ENCODE measurements around the gene TPM3.
"Not testable (repeated sequence)": the region's sequence is repeated elsewhere in the genome, so short reads cannot be mapped to it uniquely, and the experiment has no call there.

Gene TPM3

DNA sequence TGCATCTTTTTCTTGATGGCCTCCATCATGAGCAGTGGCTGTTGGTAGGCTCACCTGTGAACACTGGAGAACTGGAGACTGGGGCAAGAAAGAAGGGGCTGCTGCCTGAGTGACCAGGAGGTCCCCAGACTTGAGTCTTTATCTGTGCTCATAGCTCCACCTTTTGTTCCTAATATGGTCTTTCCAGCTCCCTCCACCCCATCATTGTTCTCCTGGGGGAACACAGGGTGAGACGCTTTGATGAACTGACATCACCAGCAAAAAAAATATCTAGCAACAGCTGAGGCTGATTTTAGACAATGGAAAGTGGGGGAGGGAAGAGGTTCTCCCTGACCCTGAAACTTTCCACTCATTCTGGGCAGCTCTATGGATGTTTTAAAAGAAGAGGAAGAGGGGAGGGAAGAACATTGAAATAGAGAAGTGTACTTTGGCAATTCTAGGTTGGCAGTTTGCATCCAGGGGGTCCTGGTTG lies at the start of gene TPM3:
Gene TPM3, minus strand, starts transcription at position 111 of the 472 bp plus-strand sequence. Its CDS starts 82 bp downstream, at position 29.
- no peak for DNase-seq

DNA sequence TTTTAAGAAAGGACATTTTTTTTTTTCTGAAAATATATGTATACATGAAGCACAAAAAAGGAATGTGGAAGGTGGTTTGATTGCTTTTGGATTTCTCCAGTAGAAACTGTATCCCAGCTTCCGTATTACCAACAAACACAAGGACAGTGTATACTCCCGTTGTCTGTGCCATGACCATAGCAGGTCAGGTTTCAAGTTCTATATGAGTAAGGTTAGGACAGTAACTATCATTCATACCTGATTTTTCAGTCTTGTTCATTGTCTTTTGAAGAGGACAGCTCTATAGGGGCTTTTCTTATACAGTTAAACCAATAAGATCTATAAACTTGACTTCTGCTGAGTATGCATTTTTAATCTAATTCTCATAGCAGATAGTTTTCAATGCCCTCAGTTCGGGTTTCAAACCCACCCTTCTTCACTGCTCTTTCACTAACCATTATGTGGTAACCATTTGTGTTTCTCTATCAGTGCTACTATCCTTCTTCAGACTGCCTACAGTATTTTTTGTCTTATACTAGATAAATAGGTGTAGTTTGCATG lies 48.5 kb upstream of the TPM3 start:
- no peak for DNase-seq

DNA sequence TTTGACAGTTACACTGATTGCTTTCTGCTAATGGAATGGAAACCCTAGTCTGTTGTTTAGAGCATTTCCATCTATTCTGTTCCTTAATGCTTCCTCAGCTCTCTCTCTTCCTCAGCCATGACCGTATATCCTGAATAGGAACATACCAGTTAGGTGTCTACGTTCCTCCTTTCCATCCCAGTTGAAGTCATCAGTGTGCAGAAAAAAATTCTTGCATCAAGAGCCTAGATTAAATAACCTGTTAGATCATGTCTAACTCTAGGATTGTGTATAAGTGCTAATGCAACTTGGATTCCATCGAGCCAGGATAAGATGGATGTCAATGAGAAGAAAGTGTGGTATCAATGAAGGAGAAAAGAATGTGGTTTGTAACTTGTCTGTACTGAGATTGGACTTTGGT lies 47.6 kb upstream of the TPM3 start:
- no peak for DNase-seq

DNA sequence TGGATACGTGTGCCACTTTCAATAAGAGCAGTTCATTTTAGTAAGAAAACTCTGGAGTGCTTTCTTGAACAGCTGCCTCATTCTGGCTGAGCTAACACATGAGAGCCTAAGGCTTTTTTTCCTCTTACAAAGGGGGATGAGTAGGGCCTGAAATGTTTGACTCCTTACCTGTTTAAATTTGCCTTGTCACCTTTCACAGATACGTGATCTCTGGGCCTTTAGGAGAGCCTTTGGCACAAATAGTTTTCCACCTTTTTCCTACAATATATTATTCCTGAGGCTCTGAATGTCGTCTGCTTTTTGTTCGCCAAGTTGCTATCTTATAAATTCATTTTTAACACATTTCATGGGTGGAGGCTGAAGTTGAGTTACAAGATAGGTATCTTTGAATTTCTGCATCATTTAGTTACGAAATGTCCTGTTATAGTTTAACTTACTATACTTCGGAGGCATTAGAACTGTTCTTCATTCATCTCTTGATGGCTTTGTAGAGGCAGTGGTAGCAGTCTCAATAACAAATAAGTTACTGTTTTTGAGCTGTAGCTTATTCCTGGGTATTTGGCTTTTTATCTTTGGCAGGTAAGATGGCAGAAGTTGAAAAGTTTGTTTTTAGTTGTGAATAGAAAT lies 46.1 kb upstream of the TPM3 start:
- DNase-seq = no peak

DNA sequence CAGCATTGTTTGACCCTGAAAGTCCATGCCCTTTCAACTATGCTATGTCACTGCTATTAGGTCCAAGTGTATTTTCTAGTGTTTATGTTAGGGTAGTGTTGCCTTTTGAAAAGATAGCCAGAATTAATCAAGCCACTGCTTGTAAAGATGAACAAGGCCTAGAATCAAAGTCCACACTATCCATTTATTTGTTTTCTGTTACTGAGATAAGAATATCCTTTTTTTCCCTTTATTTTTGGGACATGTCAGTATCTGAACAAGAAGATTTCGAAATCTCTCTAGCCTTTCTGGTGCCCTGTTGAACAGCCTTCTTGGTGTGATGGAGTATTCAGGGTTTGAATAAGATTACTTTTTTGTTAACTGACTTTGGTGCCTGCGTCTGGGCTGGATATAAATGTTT lies 45.5 kb upstream of the TPM3 start:
- no peak for DNase-seq

DNA sequence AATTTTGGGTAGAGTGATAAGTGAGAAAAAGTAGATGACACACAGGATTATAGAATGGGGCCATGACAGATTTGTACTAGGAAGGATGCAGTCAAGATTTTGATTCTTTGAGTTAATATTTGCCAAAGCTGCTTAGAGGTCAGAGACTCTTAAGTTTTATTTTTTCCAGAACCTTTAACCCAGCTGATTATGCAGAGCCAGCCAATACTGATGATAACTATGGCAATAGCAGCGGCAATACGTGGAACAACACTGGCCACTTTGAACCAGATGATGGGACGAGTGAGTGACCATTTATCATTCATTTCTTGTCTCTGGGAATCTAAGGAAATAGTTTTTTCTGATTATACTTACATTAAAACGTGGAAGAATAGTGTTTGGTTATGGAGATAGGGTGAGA lies 45.0 kb upstream of the TPM3 start:
- no peak for DNase-seq

DNA sequence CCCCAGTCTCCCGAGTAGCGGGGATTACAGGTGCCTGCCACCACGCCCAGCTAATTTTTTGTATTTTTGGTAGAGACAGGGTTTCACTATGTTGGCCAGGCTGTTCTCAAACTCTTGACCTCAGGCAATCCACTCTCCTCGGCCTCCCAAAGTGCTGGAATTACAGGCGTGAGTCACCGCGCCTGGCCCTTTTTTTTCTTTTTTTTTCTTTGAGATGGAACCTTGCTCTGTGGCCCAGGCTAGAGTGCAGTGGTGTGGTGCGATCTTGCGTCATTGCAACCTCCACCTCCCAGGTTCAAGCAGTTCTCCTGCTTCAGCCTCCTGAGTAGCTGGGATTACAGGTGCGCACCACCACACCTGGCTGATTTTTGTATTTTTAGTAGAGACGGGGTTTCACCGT lies 41.2 kb upstream of the TPM3 start:
- DNase-seq = not testable (repeated sequence)

DNA sequence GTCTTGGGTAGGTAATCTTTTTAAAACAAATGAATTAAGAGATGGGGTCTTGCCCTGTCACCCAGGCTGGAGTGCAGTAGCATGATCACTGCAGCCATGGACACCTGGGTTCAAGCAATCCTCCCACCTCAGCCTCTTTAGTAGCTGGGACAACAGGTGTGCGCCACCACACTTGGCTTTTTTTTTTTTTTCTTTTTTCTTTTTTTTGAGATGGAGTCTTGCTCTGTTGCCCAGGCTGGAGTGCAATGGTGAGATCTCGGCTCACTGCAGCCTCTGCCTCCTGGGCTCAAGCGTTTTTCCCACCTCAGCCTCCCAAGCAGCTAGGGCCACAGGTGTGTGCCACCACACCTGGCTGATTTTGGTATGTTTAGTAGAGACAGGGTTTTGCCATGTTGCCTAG lies 39.2 kb upstream of the TPM3 start:
- DNase-seq = not testable (repeated sequence)

DNA sequence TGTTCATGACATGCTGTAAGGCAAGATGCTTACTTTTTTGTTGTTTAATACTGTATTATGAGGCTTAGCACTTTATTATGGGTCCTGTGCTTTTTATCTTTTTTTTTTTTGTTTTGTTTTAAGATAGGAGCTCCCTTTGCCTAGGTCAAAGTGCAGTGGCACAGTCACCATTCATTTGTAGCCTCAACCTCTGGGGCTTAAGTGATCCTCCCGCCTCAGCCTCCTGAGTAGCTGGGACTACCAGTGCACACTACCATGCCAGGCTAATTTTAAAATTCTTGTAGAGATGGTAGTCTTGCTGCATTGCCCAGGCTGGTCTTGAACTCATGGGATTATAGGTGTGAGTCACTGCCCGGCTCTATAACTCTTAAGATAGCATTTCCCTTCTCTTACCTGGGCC lies 33.5 kb upstream of the TPM3 start:
- DNase-seq = no peak

DNA sequence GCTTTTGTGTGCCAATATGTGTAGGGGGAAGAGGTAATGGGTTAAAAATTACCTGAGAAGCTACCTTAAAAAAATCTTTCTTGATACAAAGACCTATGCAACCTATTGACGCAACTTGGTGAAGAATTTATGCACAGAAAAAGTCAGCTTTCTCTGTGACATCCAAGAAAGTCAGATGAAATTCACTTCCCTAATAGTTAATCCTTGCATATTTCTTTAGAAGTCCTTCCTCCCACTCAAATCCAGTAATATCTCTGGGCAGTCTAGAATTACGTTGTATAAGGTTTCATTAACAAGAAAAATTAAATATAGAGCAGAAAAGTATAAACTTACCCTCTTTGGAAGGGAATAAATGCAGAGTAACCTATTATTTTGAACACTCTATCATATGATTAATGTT lies 31.7 kb upstream of the TPM3 start:
- no peak for DNase-seq

DNA sequence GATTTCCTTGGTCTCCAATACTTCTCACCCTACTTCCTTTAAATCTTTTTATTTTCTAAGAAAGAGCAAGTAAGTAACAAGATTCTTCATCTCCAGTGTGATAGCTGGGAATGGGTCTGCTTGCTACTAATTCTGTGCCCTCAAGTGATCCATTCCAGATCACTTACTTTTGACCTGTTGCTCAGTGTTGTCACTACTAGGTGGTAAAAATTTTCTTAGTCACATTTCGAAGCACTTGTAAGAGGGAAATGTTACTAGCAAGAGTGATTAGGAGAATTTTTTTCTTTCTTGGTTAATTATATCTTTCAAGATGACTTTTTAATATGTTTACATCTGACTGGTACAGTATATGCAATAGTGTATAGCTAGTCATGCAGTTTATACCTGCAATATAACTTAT lies 31.0 kb upstream of the TPM3 start:
- DNase-seq = no peak

DNA sequence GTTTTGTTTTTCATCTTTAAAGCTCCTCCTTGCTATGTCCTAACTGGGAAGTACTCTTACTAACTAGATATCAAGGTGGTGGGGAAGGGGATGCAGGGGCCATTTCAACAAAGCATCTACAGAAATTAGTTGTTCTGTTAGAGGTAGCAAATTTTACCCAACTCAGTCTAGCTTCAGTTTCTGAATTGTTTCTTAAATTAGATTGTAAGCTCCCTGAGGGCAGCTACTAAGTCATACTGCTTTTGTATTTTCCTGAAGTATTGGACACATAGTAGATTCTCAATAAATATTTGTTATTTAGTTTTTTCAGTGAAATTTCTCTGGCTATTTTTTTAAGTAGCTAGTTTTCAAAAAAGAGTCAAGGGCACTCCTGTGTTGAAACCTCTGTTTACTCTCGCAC lies 30.6 kb upstream of the TPM3 start:
- no peak for DNase-seq

DNA sequence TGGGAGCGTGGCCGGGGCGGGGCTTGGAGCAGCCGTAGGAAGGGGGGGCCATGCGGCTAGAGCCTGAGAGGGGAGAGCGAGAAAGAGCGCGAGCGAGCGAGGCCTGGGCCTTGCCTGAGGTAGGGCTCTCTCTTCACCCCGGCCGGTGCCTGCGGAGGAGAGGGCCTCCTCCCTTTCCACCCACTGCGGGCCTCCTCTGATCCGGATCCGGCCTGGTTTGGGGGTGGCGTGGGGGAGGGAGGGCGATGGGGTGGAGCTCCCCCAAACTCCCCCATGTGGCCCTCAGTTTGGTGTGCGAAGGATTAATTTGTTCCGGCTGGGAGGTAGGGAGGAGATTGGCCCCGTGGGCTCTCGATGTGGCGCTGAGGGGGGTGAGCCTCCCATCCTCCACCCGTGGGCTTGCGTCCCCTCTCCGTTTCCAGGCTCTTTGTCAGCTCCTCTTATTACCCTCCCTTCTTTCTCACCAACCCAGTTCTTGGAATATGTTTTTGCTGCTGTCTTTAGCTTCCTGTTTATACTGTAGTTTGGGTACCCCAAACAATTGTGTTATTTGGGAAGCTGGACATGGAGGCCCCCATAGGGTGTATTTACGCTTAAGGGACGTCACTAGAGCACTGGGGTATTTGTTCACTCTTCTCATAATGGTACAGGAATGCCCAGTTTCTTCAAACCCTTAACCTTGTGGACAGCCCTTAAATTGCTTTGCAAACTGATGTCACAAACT lies 29.5 kb upstream of the TPM3 start:
- DNase-seq = peak; percentile 74

DNA sequence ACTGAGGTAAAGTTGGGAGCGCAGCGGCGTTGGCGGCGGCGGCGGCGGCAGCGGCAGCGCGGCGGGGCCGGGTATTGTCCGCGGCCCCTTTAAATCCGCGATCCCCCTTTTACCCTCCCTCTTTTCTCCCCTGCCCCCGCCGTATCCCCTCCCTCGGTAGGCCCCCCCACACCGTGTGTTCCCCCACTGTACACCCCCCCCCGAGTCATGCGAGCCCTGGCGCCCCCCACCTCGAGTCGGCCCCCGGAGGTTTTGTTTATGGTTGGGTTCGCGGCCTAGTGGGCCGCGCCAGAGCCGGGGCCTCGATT lies 29.0 kb upstream of the TPM3 start:
- no peak for DNase-seq

DNA sequence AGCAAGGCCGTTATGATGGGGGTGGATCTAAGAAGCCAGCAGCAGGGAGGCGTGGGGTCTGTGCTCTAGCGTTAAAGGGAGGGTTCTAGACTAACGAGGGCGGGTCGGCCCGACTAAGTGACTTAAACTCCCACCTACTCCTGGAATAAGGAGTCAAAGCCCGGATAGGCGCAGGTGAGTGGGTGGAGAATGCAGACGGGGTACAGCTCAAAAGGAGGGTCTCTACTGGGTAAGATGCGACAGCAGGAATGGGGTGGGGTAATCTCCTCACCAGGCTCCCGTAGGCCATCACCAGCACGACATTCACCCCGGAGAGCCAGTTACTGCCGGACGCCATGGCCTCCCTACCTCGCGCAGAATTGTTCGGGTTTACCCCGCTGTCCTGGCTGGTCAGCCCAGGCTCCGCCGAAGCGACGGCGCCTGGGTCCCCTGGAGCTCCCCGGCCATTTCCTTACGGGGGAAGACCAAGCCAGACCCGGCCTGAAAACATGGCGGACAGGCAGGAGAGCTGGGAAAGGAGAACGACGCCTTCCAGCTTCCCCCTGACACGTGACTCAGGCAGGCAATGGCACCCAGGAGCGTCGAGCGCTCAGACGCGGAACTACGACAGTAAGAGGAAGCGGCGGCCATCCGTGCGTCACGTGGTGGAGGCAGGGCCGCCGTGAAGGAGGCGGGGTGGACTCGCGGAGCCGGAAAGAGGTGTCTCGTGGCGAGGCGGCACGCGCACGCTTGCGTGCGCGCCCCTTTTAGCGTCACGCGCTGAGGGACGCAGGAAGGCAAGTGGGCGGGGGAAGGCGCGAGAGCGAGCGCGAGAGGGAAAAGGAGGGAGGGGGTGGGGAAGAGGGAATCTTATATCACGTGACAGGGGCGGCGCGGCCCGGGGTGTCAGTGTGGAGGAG lies 28.4 kb upstream of the TPM3 start, which contains the start of gene UBAP2L:
Gene UBAP2L, plus strand, starts transcription at position 885 of the 899 bp plus-strand sequence. CDS start 4,169 bp downstream, outside the sequence.
- DNase-seq = peak; percentile 100

DNA sequence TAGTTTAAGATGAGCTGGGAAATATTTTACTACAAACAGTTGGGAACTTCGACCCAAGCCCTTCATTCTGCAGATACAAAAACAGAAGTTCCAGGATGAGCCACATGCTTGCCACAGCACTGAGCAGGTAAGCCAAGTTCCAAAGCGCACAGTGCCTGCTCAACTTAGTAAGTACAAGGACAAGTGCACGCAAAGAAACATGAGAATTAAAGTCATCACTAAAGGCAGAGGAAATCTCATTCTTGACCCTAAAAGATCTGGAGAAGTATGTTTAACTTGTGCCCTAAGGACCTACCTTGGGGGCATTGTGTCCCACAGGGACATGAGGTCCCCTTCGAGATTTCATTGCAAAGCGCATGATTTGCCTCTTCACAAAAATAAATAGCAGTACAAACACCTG lies 27.6 kb upstream of the TPM3 start:
- peak; percentile 45 for DNase-seq

DNA sequence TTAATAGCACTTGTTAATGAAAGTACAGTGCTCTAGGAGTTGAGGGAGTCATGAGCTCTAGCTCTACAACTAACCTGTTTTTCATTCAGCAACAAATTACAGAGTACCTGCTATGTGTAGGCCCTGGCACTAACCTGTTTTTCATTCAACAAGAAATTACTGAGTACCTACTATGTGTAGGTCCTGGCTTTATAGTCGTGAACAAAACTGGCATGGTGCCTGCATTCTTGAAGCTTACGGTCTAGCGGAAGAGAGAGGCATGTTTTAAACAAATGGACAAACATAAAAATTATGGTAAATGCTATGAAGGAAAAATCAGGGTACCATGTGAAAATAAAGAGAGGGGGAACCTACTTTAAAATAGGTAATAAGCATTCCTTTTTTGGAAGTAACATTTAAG lies 26.6 kb upstream of the TPM3 start:
- DNase-seq = no peak

DNA sequence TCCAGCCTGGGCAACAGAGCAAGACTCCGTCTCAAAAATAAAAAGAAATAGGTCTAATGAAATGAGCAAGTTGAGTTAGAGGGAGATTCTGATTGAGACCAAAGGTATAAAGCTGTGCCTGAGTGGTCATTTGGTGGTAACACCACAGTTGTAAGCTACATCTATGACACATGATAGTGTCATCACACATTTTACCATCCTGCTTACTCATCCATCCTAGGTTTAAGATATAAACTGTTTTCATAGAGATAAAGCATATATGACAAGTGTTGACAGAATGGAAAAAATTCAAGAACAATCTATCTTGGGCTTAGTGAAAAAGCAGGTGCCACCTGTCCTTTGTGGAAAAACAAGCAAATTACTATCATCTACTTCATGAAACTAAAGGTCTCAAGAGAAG lies 21.4 kb upstream of the TPM3 start:
- no peak for DNase-seq

DNA sequence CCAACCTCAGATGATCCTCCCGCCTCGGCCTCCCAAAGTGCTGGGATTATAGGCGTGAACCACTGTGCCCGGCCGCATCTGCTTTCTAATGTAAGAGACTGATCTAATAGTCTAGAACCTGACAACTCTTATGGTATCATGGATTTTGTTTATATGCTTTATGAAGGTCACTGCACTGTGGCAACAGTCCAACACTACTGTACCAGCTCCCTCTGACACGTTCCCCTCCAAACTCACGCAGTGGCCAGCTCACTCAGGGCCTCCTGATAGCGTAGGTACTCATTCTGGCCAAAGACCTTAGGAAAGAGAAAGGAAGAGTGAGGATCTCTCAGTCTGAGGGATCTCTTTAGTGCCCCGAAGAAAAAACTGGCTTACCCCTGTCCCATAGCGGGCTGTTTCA lies 20.2 kb upstream of the TPM3 start:
- DNase-seq = no peak

DNA sequence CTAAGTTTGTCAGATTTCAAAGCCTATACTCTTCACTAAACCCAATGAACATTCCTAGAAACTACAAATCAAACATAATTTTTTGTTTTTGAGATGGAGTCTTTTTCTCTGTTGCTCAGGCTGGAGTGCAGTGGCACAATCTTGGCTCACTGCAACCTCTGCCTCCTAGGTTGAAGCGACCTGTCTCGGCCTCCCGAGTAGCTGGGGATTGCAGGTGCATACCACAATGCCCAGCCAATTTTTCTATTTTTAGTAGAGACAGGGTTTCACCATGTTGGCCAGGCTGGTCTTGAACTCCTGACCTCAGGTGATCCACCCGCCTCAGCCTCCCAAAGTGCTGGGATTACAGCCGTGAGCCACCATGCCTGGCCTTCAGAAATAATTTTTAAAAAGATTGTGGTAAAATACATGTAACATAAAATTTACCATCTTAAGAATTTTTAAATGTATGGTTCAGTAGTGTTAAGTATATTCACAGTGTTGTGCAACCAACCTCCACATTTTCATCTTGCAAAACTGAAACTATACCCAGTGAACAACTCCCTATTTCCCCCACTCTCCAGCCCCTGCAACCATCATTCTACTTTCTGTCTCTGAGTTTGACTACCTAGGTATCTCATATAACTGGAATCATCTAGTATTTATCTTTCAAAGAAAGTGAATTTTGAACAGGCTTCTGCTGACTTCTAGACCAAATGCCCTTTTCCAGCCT lies 16.9 kb upstream of the TPM3 start:
- DNase-seq = no peak

DNA sequence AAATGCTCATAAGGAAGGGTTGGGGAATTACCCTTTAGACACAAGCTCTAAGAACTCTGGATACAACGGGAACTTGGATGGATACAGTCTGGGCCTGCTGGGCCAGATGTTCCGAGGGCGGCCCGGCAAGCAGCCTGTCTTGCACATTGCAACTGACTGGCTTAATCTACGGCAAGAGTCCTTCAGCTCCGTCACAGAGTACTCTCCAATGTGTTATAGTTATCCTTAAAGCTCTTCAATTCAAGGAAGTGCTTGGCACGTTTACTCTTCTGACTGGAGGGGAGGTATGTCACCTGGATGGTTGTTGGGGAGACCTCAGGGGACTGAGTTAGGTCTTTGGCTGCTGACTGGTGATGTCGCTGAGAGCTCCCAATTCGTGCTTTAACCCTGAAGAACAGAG lies 15.4 kb upstream of the TPM3 start:
- peak; percentile 34 for DNase-seq

DNA sequence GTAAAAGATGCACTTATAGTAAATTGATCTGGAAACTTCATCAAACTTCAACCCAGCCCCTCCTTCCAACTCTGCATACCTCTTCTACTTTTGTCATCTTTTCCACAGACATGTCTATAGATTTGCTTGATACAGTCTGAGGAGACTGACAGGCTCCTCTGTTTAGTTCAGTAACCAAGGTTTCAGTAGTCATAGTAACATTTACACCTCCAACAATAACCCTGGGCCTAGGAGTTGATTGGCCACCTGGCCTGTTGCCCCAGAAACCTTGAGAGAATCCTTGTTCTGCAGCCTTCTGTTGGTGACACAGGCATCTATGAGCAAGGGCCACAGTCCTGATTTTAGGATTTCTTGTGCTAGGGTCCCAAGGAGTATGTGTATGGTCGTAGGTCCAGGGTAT lies 14.3 kb upstream of the TPM3 start, which contains the start of gene CFAP141:
Gene CFAP141, minus strand, starts transcription at position 138 of the 400 bp plus-strand sequence. Its CDS starts 26 bp downstream, at position 112.
- peak; percentile 82 for DNase-seq

DNA sequence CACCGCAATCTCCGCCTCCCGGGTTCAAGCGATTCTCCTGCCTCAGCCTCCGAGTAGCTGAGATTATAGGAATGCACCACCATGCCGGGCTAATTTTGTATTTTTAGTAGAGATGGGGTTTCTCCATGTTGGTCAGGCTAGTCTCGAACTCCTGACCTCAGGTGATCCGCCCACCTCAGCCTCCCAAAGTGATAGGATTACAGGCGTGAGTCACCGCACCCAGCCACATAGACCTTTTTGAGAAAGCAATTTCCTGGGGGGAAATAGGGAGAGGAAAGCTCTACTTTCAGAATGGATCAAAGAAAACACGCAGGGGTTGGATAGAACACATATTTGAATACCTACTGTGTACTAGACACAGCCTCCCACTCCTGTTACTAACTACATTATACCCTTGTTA lies 13.9 kb upstream of the TPM3 start:
- DNase-seq = peak; percentile 46
